CD14-positive monocyte (primary cell): ENCODE measurements around the gene ACTR2. TPM values are rescaled to one million over a fixed set of nuclear protein-coding genes. Genes with fewer than 3 reads are reported as not detected.

ENCODE experiments used
- DNase-seq, 3 donors: peaks; one replicate each; pipeline ENCODE4 v3.0.0-alpha.2; 2011 to 2022
- H2AFZ ChIP-seq: 2 replicates; pipeline ENCODE4 v1.6.0; 2012; ENCODE audit warnings: mild to moderate bottlenecking, low read depth, low read length, inconsistent platforms; ENCODE audit not compliant: insufficient read depth, poor library complexity, severe bottlenecking
- H3K27ac ChIP-seq, 2 donors: 1 replicate in 1 of 2; 2 replicates in 1 of 2; pipeline ENCODE4 v1.5.1; 2012 to 2013; ENCODE audit warnings: low read length in 2 of 2, control low read depth in 1 of 2, inconsistent platforms in 1 of 2, low read depth in 1 of 2, mild to moderate bottlenecking in 1 of 2
- H3K27me3 ChIP-seq, 2 donors: one replicate each; pipeline versions ENCODE4 v1.6.0 to v1.6.1; 2011 to 2013; ENCODE audit warnings: low read length in 2 of 2; ENCODE audit not compliant: control insufficient read depth in 2 of 2, insufficient read depth in 2 of 2
- H3K36me3 ChIP-seq, 2 donors: replicated peaks in 1 of 2; 1 replicate in 1 of 2; 2 replicates in 1 of 2; pipeline versions ENCODE4 v1.5.1 to v1.6.1; 2012 to 2013; ENCODE audit warnings: low read length in 2 of 2, control low read depth in 1 of 2, inconsistent platforms in 1 of 2, mild to moderate bottlenecking in 1 of 2; ENCODE audit not compliant: insufficient read depth in 2 of 2, control insufficient read depth in 1 of 2
- H3K4me1 ChIP-seq, 2 donors: 1 replicate in 1 of 2; 2 replicates in 1 of 2; pipeline versions ENCODE4 v1.5.1 to v1.6.1; 2012 to 2013; ENCODE audit warnings: low read length in 2 of 2, control low read depth in 1 of 2, inconsistent platforms in 1 of 2, mild to moderate bottlenecking in 1 of 2, moderate library complexity in 1 of 2; ENCODE audit not compliant: insufficient read depth in 2 of 2, control insufficient read depth in 1 of 2
- H3K4me2 ChIP-seq: replicated peaks from 2 replicates; pipeline ENCODE3; 2012; ENCODE audit warnings: low read length, moderate library complexity, mild to moderate bottlenecking; ENCODE audit not compliant: poor library complexity, severe bottlenecking; ENCODE audit errors: extremely low read depth
- H3K4me3 ChIP-seq, 3 experiments: fragments of 200-600 bp in 1 of 3; sonication (generic) in 1 of 3; replicated peaks in 1 of 3; 1 replicate in 2 of 3; 2 replicates in 1 of 3; pipeline ENCODE4 v1.5.1; 2011 to 2013; ENCODE audit warnings: low read length in 3 of 3, mild to moderate bottlenecking in 3 of 3, control low read depth in 2 of 3, low read depth in 2 of 3, inconsistent platforms in 1 of 3, moderate library complexity in 1 of 3
- H3K79me2 ChIP-seq: 2 replicates; pipeline ENCODE4 v1.6.0; 2012; ENCODE audit warnings: mild to moderate bottlenecking, control low read depth, inconsistent platforms, low read length, moderate library complexity; ENCODE audit not compliant: insufficient read depth
- H3K9ac ChIP-seq: 2 replicates; pipeline ENCODE4 v1.6.0; 2017; ENCODE audit warnings: low read length, mild to moderate bottlenecking; ENCODE audit not compliant: insufficient read depth, poor library complexity, severe bottlenecking
- H3K9me3 ChIP-seq, 2 donors: replicated peaks in 1 of 2; 1 replicate in 1 of 2; 2 replicates in 1 of 2; pipeline versions ENCODE4 v1.5.1 to v1.6.1; 2012 to 2013; ENCODE audit warnings: low read length in 2 of 2, control low read depth in 1 of 2; ENCODE audit not compliant: control insufficient read depth in 1 of 2, insufficient read depth in 1 of 2
- H4K20me1 ChIP-seq: 2 replicates; pipeline ENCODE4 v1.6.0; 2012; ENCODE audit warnings: mild to moderate bottlenecking, low read length, control low read depth, moderate library complexity; ENCODE audit not compliant: insufficient read depth
- H3K27ac Mint-ChIP-seq, 7 donors: one replicate each; pipeline ENCODE4 v1.8.0; 2020; ENCODE audit warnings: mild to moderate bottlenecking in 7 of 7, mixed read lengths in 7 of 7, moderate library complexity in 6 of 7, inconsistent platforms in 2 of 7
- H3K27me3 Mint-ChIP-seq, 3 donors: one replicate each; pipeline ENCODE4 v1.8.0; 2021 to 2022; ENCODE audit warnings: low read depth in 3 of 3, mild to moderate bottlenecking in 3 of 3, mixed read lengths in 3 of 3, moderate library complexity in 3 of 3, inconsistent platforms in 1 of 3
- H3K36me3 Mint-ChIP-seq, 2 donors: one replicate each; pipeline ENCODE4 v1.8.0; 2020; ENCODE audit warnings: mixed read lengths in 2 of 2, inconsistent platforms in 1 of 2, mild to moderate bottlenecking in 1 of 2
- H3K4me1 Mint-ChIP-seq: one replicate; pipeline ENCODE4 v1.8.0; 2020; ENCODE audit warnings: mild to moderate bottlenecking, mixed read lengths
- H3K4me3 Mint-ChIP-seq, 2 donors: one replicate each; pipeline ENCODE4 v1.8.0; 2020; ENCODE audit warnings: mild to moderate bottlenecking in 2 of 2, mixed read lengths in 2 of 2, moderate library complexity in 1 of 2
- H3K9me3 Mint-ChIP-seq, 7 donors: one replicate each; pipeline ENCODE4 v1.8.0; 2020 to 2022; ENCODE audit warnings: mixed read lengths in 7 of 7, mild to moderate bottlenecking in 6 of 7, moderate library complexity in 6 of 7, inconsistent platforms in 2 of 7
- WGBS: methylation state at CpG from one replicate; pipeline ENCODE4 v1.1.5; 2013; ENCODE audit warnings: missing lambda C conversion rate; ENCODE audit not compliant: insufficient coverage; 5-methylcytosine and 5-hydroxymethylcytosine counted together
- intact Hi-C, 2 donors: fragments of 100-400 bp; cut with micrococcal nuclease; formaldehyde crosslinking; loops; one replicate each; pipeline versions ENCODE4 v1.15.0 to v1.15.1; 2023
- polyA plus RNA-seq, 3 donors: library from polyadenylated mRNA; depleted of rRNA in 1 of 3; unstranded in 2 of 3; stranded (reverse) in 1 of 3; fragments of 300-500 nt in 2 of 3; fragments of >200 nt in 1 of 3; fragmentation: Illumina TruSeq in 2 of 3; gene quantifications; 1 replicate in 2 of 3; 2 replicates in 1 of 3; pipeline ENCODE4 v1.2.3, GENCODE V29; 2012 to 2021
- TF ChIP-seq, protein P1 (sequence below): fragments of 200-600 bp; IDR thresholded peaks from one replicate; pipeline ENCODE4 v1.8.0; 2022; ENCODE audit warnings: antibody characterized with exemption, mild to moderate bottlenecking

Gene ACTR2
- polyA plus RNA-seq, 3 donors, result 88.7 to 560 (median 342) TPM

DNA sequence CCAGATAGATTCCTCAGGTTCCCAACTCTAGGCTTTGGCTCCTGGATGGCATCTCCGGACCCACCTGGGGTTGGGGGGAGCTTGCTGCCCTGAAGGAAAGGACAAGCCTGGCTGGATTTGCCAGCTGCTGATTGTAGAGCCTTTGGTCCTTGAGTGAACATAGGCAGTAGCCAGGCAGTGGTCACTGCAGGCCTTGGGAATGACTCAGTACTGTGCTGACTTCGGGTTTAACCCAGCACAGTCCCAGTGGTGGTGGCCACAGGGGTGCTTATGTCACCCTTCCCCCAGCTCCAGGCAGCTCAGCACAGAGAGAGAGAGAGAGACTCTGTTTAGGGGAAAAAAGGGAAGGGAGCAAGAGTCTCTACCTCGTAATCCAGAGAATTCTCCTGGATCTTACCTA lies 27.7 kb upstream of the ACTR2 start:
- H3K4me3 Mint-ChIP-seq, result no peak overlapping the region
- H3K79me2 ChIP-seq, result no peaks in the 10 kb centered on the region
- H3K4me1 ChIP-seq, result peaks cover 5 to 10% of the 10 kb centered on the region in 2 donors
- H3K9me3 ChIP-seq, result no peaks in the 10 kb centered on the region
- no peaks in the 10 kb centered on the region for H4K20me1 ChIP-seq
- 100% methylated on average over 1 of the region's 3 CpGs for WGBS
- no peak overlapping the region for H2AFZ ChIP-seq
- no peak overlapping the region for H3K9ac ChIP-seq
- H3K27ac Mint-ChIP-seq, result no peak overlapping the region
- intact Hi-C loops, result no loop called here
- H3K27ac ChIP-seq, result no peak overlapping the region
- TF ChIP-seq, protein P1, sequence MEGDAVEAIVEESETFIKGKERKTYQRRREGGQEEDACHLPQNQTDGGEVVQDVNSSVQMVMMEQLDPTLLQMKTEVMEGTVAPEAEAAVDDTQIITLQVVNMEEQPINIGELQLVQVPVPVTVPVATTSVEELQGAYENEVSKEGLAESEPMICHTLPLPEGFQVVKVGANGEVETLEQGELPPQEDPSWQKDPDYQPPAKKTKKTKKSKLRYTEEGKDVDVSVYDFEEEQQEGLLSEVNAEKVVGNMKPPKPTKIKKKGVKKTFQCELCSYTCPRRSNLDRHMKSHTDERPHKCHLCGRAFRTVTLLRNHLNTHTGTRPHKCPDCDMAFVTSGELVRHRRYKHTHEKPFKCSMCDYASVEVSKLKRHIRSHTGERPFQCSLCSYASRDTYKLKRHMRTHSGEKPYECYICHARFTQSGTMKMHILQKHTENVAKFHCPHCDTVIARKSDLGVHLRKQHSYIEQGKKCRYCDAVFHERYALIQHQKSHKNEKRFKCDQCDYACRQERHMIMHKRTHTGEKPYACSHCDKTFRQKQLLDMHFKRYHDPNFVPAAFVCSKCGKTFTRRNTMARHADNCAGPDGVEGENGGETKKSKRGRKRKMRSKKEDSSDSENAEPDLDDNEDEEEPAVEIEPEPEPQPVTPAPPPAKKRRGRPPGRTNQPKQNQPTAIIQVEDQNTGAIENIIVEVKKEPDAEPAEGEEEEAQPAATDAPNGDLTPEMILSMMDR, result no peak
- no peaks in the 10 kb centered on the region for H3K27me3 ChIP-seq
- H3K4me1 Mint-ChIP-seq, result peaks cover 12% of the 10 kb centered on the region
- no peak overlapping the region for H3K4me2 ChIP-seq
- peaks cover 0 to 1% (median 0%) of the 10 kb centered on the region in 7 donors for H3K9me3 Mint-ChIP-seq
- H3K36me3 ChIP-seq, result no peaks in the 10 kb centered on the region
- peaks cover 2% of the 10 kb centered on the region in 3 donors for H3K27me3 Mint-ChIP-seq
- H3K4me3 ChIP-seq, result no peak overlapping the region
- DNase-seq, result no peak
- peaks cover 0 to 2% of the 10 kb centered on the region in 2 donors for H3K36me3 Mint-ChIP-seq

DNA sequence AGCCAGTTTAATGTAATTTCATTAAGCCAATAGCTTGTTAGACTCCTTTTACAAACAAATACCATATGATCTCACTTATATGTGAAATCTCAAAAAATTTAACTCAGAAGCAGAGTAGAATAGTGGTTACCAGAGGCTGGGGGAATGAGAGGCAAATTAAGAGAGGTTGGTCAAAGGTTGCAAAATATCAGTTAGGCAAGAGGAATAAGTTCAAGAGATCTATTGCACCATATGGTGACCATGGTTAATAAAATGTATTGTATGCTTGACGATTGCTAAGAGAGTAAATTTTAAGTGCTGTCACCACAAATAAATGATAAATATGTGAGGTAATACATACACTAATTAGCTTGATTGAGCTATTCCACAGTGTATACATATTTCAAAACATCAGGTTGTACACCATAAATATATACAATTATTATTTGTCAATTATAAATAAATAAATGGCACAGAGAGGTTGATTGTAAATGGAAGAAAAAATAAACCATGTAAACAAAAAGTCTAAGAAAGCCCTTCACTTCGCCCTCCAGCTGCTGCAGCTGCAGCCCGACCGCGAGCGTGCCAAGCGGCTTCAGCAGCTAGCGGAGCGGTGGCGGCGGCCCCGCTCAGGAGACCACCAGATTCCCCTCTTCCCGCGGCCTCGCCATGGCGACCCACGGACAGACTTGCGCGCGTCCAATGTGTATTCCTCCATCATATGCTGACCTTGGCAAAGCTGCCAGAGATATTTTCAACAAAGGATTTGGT lies 23.0 kb upstream of the ACTR2 start:
- Histone ChIP-seq H3K9ac (peak overlapping the region; percentile 51), H3K27ac (peak overlapping the region in 1 of 2 donors; percentile 31), H3K36me3 (no peaks in the 10 kb centered on the region), H4K20me1 (no peaks in the 10 kb centered on the region), H2AFZ (no peak overlapping the region), H3K4me3 (no peak overlapping the region), H3K27me3 (no peaks in the 10 kb centered on the region), H3K4me2 (no peak overlapping the region), H3K4me1 (peaks cover 5 to 11% of the 10 kb centered on the region in 2 donors), H3K79me2 (no peaks in the 10 kb centered on the region), H3K9me3 (no peaks in the 10 kb centered on the region)
- Mint-ChIP-seq H3K4me1 (peaks cover 17% of the 10 kb centered on the region), H3K27me3 (peaks cover 0 to 2% (median 2%) of the 10 kb centered on the region in 3 donors), H3K27ac (no peak overlapping the region), H3K36me3 (peaks cover 0 to 2% of the 10 kb centered on the region in 2 donors), H3K4me3 (no peak overlapping the region), H3K9me3 (peaks cover 0 to 1% (median 0%) of the 10 kb centered on the region in 7 donors)
- 95% methylated on average over 14 of the region's 20 CpGs for WGBS
- TF ChIP-seq, protein P1, result no peak
- intact Hi-C loops, result no loop called here
- DNase-seq, result peak in 2 of 3 donors; percentile 24 to 33
